NCI-H526 treated with DMSO at 0.1 percent for 48 hours (cell line): ENCODE data around the gene IRF1.
"Not testable (repeated sequence)": the region's sequence is repeated elsewhere in the genome, so short reads cannot be mapped to it uniquely, and the experiment has no call there.

Source experiments
- DNase-seq: peaks from one replicate; lab custom pipeline; 2025; lab: John Stamatoyannopoulos, UW

The IRF1 gene

DNA sequence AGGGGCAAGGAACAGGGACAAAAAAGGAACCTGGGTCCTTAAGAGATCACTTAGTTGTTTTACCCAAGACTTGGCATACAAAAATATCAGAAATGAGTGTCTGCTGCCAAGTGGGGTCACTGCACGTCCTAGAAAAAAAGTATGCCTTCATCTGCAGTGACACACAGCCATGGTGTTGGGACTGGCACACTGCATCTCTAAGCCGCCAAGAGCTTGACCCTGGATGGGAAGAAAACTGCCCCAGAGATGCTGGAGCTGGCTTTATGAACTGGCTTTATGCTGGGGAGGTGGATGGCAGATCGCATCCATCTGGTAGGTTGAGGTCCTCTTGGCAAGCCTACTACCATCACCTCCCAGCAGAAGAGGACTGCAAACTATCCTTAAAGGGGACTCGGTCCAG lies 51.7 kb downstream of the IRF1 start:
- DNase-seq = no peak

DNA sequence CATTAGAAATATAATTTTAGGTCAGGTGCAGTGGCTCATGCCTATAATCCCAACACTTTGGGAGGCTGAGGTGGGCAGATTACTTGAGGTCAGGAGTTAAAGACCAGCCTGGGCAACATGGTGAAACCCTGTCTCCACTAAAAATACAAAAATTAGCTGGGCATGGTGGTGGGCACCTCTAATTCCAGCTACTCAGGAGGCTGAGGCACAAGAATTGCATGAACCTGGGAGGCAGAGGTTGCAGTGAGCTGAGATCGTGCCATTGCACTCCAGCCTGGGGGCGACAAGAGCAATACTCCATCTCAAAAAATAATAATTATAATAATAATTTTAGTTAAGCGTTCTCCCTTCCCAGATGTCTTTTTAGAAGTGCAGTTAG lies 52.3 kb downstream of the IRF1 start:
- DNase-seq = not testable (repeated sequence)

GRCh38 chr5:132437604-132438266 lies 52.8 kb downstream of the IRF1 start:
- DNase-seq = no peak

DNA sequence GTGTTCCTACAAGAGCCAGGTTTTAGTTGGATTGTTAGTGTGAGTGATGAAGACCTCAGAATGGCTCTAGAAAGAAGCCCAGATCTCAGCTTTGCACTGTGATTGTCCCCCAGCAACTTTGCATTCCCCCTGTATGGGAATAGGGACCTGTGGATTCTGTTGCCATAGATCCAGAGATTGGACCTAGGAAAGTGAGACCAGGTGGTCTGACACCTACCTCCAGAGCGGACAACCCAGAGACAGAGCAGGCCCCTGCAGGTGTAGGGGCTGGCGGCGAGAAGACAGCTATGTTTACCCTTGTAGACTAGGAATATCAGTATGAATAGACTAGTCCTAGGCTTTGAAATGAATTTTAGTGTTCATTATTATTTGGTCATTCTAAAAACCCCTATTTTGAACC lies 53.6 kb downstream of the IRF1 start:
- no peak for DNase-seq

GRCh38 chr5:132435886-132436285 lies 54.7 kb downstream of the IRF1 start:
- no peak for DNase-seq

- DNase-seq = no peak
Measured at GRCh38 chr5:132435447-132435846, 55.1 kb downstream of the IRF1 start.

DNA sequence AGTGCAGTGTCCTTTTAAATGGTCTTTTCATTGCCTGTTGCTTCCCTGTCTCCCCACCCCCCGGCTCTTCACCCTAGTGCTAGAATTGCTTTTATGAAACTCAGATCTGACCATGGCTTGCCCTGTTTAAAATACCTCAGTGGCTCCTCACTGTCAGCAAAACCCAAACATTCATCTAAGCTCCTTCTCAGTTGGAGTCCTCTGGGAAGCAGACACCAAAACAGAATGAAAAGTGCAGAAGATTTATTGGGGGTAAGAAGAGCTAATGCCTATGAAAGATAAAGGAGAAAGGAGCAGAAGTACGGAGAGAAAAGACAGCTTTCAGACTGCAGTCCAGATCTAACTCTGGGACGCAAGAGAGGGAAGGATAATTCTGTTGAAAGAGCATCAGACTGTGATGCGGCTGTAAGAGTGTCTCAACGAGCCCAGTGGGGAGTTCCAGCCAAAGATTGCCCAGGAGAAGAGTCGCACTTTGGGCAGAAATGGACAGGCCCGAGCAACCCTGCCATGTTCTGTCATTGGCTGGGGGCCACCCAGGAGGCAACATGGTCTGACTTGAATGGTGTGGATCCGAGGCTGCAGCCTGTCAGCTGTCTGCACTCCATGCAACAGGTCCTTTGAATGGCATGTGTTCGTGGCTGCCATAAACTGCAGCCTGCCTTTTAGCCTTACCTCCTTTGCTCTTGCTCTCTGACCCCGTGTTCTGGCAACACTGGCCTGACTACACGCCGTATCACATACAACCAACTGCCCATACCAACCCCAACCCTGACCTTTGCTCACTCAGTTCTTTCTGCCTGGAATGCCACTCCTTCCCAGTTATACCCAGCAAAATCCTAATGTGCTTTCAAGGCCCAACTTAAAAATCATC lies 55.9 kb downstream of the IRF1 start:
- DNase-seq = no peak

- no peak for DNase-seq
Measured at GRCh38 chr5:132433141-132433540, 57.4 kb downstream of the IRF1 start.

DNA sequence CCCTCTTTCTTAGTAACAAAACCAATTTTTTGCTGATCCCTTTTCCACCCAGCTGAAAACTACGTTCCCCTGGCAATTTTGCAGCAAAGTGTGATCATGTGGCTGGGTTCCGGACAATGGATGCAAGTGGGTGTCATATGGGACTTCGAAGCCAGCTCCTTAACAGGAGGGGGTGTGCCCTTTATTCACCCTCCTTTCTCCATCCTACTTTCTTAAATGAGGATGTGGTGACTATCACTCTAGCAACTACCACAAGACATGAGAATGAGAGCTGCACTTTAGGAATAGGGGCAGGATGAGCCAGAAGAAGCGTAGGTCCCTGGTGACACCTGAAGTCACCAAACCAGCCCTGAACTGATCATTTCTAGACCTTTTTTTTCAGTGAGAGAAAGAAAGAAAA lies 58.9 kb downstream of the IRF1 start:
- DNase-seq = no peak
